GM12878 (cell line): ENCODE results near the gene POMP. TPM values are rescaled to one million over a fixed set of nuclear protein-coding genes. Genes with fewer than 3 reads are reported as not detected.

Experiments
- ATAC-seq: fragments of 200-7000 bp; cut with Tn5 transposase; 3 replicates; pipeline ENCODE4 v1.9.1; 2020; ENCODE audit warnings: mild to moderate bottlenecking, moderate library complexity
- BruUV-seq: library from RNA; stranded (reverse); fragments of 400-500 nt; replicated peaks from 2 replicates; lab custom pipeline; 2021; lab: Mats Ljungman, UMichigan
- CTCF ChIA-PET: fragments of 300-600 bp; sonication (Branson Sonifier 250); formaldehyde crosslinking; extraction: SDS; loops from one replicate; lab custom pipeline; 2021; ENCODE audit warnings: inconsistent platforms; lab: Yijun Ruan, JAX
- POLR2A ChIA-PET: fragments of 350-600 bp; formaldehyde crosslinking; extraction: SDS; loops from one replicate; lab custom pipeline; 2021; ENCODE audit warnings: inconsistent platforms; lab: Charles Lee
- RAD21 ChIA-PET: fragments of 300-600 bp; sonication (Branson Sonifier 250); formaldehyde crosslinking; loops from one replicate; lab custom pipeline; 2023; ENCODE audit warnings: antibody characterized with exemption; ENCODE audit not compliant: unreplicated experiment; lab: Charles Lee
- SMC1A ChIA-PET: fragments of 300-600 bp; sonication (Branson Sonifier 250); formaldehyde crosslinking; loops from one replicate; lab custom pipeline; 2023; ENCODE audit not compliant: unreplicated experiment, uncharacterized antibody; lab: Charles Lee
- DNase-seq: peaks from one replicate; pipeline ENCODE4 v3.0.0-alpha.2; 2011; ENCODE audit warnings: low read depth, low spot score
- FAIRE-seq: peaks from 3 replicates; lab custom pipeline; 2011; peaks lifted over from hg19 to GRCh38; lab: Jason Lieb, UNC
- H2AFZ ChIP-seq: 2 replicates; pipeline ENCODE4 v1.6.0; 2011; ENCODE audit warnings: low read depth, low read length, control low read depth; ENCODE audit not compliant: control insufficient read depth
- H3K27ac ChIP-seq: 2 replicates; pipeline ENCODE4 v1.5.1; 2011; ENCODE audit warnings: control low read depth; ENCODE audit not compliant: control insufficient read depth, insufficient read depth
- H3K27me3 ChIP-seq, 2 experiments: replicated peaks in 1 of 2; 2 replicates each; pipeline versions ENCODE4 v1.6.0 to v1.6.1; 2011; ENCODE audit warnings: low read length in 1 of 2; ENCODE audit not compliant: control insufficient read depth in 2 of 2, insufficient read depth in 2 of 2
- H3K36me3 ChIP-seq, 2 experiments: 2 replicates each; pipeline ENCODE4 v1.5.1; 2011; ENCODE audit warnings: low read length in 1 of 2; ENCODE audit not compliant: control insufficient read depth in 2 of 2, insufficient read depth in 2 of 2
- H3K4me1 ChIP-seq: 2 replicates; pipeline ENCODE4 v1.6.1; 2011; ENCODE audit warnings: mild to moderate bottlenecking, low read length, moderate library complexity, mixed read lengths; ENCODE audit not compliant: control insufficient read depth, insufficient read depth
- H3K4me2 ChIP-seq: 2 replicates; pipeline ENCODE4 v1.6.0; 2011; ENCODE audit warnings: control low read depth; ENCODE audit not compliant: control insufficient read depth, insufficient read depth
- H3K4me3 ChIP-seq: fragments of 200-600 bp; sonication (generic); 2 replicates; pipeline ENCODE4 v1.5.1; 2016
- H3K79me2 ChIP-seq: 2 replicates; pipeline ENCODE4 v1.6.0; 2011; ENCODE audit warnings: low read length; ENCODE audit not compliant: control insufficient read depth, insufficient read depth
- H3K9ac ChIP-seq: 2 replicates; pipeline ENCODE4 v1.8.0; 2011; ENCODE audit warnings: low read length, control low read depth, mixed read lengths; ENCODE audit not compliant: control insufficient read depth, insufficient read depth
- H3K9me3 ChIP-seq: replicated peaks from 3 replicates; pipeline ENCODE4 v1.5.1; 2011; ENCODE audit warnings: mild to moderate bottlenecking, low read length; ENCODE audit not compliant: control insufficient read depth, insufficient read depth
- H4K20me1 ChIP-seq: 2 replicates; pipeline ENCODE4 v1.6.0; 2011; ENCODE audit not compliant: control insufficient read depth, insufficient read depth
- BHLHE40 ChIP-seq, 2 experiments: fragments of 450-650 bp in 1 of 2; IDR thresholded peaks; 2 replicates each; pipeline ENCODE4 v1.6.1; 2011 to 2017; ENCODE audit warnings: low read depth in 2 of 2, borderline replicate concordance in 1 of 2, improper control_type of control experiment in 1 of 2, low read length in 1 of 2, mild to moderate bottlenecking in 1 of 2
- BMI1 ChIP-seq: fragments of 450-650 bp; IDR thresholded peaks from 2 replicates; pipeline ENCODE4 v1.6.1; 2016; ENCODE audit warnings: mild to moderate bottlenecking, moderate library complexity, borderline replicate concordance
- EED ChIP-seq: sonication (generic); IDR thresholded peaks from 2 replicates; pipeline ENCODE4 v1.6.1; 2016; ENCODE audit warnings: antibody characterized with exemption, low read depth
- GATAD2B ChIP-seq: fragments of 450-650 bp; conservative IDR thresholded peaks from 2 replicates; pipeline ENCODE4 v1.6.1; 2017; ENCODE audit warnings: low read depth, mild to moderate bottlenecking, moderate library complexity
- HDAC2 ChIP-seq: fragments of 200-600 bp; sonication (generic); IDR thresholded peaks from 2 replicates; pipeline ENCODE4 v1.6.1; 2017
- NR2F1 ChIP-seq: fragments of 450-650 bp; conservative IDR thresholded peaks from 2 replicates; pipeline ENCODE4 v1.6.1; 2017; ENCODE audit warnings: mild to moderate bottlenecking
- POLR2AphosphoS5 ChIP-seq: IDR thresholded peaks from 2 replicates; pipeline ENCODE4 v1.6.1; 2011; ENCODE audit warnings: mild to moderate bottlenecking, low read length, inconsistent platforms
- SMARCA5 ChIP-seq: fragments of 450-650 bp; IDR thresholded peaks from 2 replicates; pipeline ENCODE4 v1.6.1; 2017; ENCODE audit warnings: mild to moderate bottlenecking
- SUZ12 ChIP-seq: fragments of 200-600 bp; sonication (generic); IDR thresholded peaks from one replicate; pipeline ENCODE4 v1.6.1; 2018; ENCODE audit warnings: antibody characterized with exemption, mild to moderate bottlenecking; ENCODE audit not compliant: unreplicated experiment
- WGBS: methylation state at CpG from one replicate; pipeline ENCODE4 v1.1.6; 2016; ENCODE audit warnings: low lambda C conversion rate; ENCODE audit not compliant: insufficient replicate concordance, insufficient coverage; ENCODE audit errors: missing lambda C conversion rate; 5-methylcytosine and 5-hydroxymethylcytosine counted together
- in situ Hi-C: fragments of 300-500 bp; cut with MboI; formaldehyde crosslinking; loops from 9 replicates; pipeline ENCODE4 v1.14.3; 2018; ENCODE audit warnings: mixed read lengths
- intact Hi-C: fragments of 100-400 bp; cut with micrococcal nuclease; formaldehyde crosslinking; loops from one replicate; pipeline ENCODE4 v1.14.2; 2022; ENCODE audit not compliant: unreplicated experiment
- polyA plus RNA-seq, 11 experiments: library from polyadenylated mRNA; depleted of rRNA in 4 of 11; unstranded in 6 of 11; stranded (reverse) in 5 of 11; fragments of >200 nt; fragmentation: Nextera tagmentation in 4 of 11; fragmentation: Illumina TruSeq in 1 of 11; extraction: Ambion mirVana in 4 of 11; extraction: Trizol in 1 of 11; gene quantifications; 1 replicate in 1 of 11; 2 replicates in 10 of 11; pipeline versions ENCODE4 v1.2.1 to v1.2.3, GENCODE V29; 2011 to 2016; ENCODE audit warnings: inconsistent platforms in 2 of 11, missing spikeins in 2 of 11, low read depth in 1 of 11
- total RNA-seq, 4 experiments: library from RNA; depleted of rRNA in 3 of 4; stranded (reverse); fragments of >200 nt in 3 of 4; fragmentation: Illumina TruSeq in 1 of 4; extraction: Trizol in 1 of 4; gene quantifications; 2 replicates each; pipeline versions ENCODE4 v1.2.1 to v1.2.3, GENCODE V29; 2013 to 2021
- TF ChIP-seq, protein P1 (sequence below): fragments of 450-650 bp; IDR thresholded peaks from 2 replicates; pipeline ENCODE4 v1.6.1; 2017; ENCODE audit warnings: mild to moderate bottlenecking, moderate library complexity
- TF ChIP-seq, protein P2 (sequence below): fragments of 450-650 bp; IDR thresholded peaks from 2 replicates; pipeline ENCODE4 v1.6.1; 2017; ENCODE audit warnings: mild to moderate bottlenecking, moderate library complexity

POMP gene
- total and polyA plus RNA-seq, 10 of the 15 experiments (the other 5 are each of a cell fraction or from before 2014, with no cell fraction given) = 90.4 to 668 (median 144) TPM

DNA sequence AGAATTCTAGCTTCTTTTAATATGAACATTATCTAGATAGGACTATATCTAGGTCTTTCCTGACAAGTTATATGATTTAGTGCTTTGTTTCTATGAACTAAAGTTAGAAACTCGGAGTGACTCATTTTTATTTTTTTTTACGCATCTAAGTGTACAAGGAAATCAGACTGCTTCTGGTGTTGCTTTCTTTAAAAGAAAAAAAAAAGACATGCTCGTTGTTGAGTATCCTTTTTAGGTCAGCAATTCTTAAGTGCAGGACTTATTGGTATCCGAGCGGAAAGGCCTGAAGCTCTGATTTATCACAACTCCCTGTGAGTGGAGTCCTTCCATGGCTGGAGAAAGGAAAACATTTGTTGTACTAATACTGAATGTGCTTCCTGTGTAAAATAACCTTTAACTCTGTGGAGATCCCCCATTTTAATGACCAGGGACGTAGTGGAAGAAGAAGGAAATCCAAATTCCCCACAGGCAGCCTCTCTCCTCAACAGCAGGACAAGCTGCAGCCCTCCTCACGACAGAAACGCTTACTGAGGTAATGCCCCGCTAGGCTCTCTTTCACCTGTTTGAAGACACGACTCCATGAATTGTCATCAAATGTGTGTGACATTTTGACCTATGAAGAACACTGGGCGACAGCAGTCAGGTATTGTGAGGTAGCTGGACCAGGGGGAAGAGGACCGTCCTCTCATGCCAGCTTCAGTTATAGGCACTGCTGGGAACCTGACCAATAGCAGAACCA lies 17.9 kb upstream of the POMP start:
- DNase-seq = no peak
- no peak for FAIRE-seq
- H3K79me2 ChIP-seq = no peaks in the 10 kb centered on the region
- intact Hi-C loops = loop anchor here (1.0 kb wide), 1 partner anchor 17 kb away; no protein-coding TSS in a partner anchor
- POLR2A ChIA-PET = interaction anchor here (0.7 to 6.7 kb wide), 5 partner anchors 9 to 523 kb away, joined by 3 to 84 read pairs (median 5); partner anchors contain the start of gene POMP
- RAD21 ChIA-PET = interaction anchor here (0.9 to 7.3 kb wide), 5 partner anchors 16 to 239 kb away, joined by 3 to 196 read pairs (median 3); partner anchors contain the start of gene POMP
- peak overlapping the region; percentile 75 for H2AFZ ChIP-seq
- H3K9me3 ChIP-seq = no peaks in the 10 kb centered on the region
- WGBS = 2% methylated on average over 12 of the region's 12 CpGs
- H3K27me3 ChIP-seq = no peaks in the 10 kb centered on the region
- peak overlapping the region; percentile 86 for H3K4me2 ChIP-seq
- no peaks in the 10 kb centered on the region for H4K20me1 ChIP-seq
- in situ Hi-C loops = no loop called here
- no peaks in the 10 kb centered on the region for H3K36me3 ChIP-seq
- SMC1A ChIA-PET = interaction anchor here (0.8 to 10.5 kb wide), 17 partner anchors 8 to 609 kb away, joined by 3 to 270 read pairs (median 3); partner anchors contain the start of gene POMP
- H3K27ac ChIP-seq = peak overlapping the region; percentile 73
- peaks cover 30% of the 10 kb centered on the region for H3K4me1 ChIP-seq
- no peak for ATAC-seq
- H3K9ac ChIP-seq = peak overlapping the region; percentile 40; the same call in 1 of the 2 replicates
- peak; percentile 89 for TF ChIP-seq NR2F1
- TF ChIP-seq BHLHE40 (IDR thresholded peaks at IDR 0.05; ENCODE audit: borderline replicate concordance in 1 of 2, low read depth in 2 of 2, low read length in 1 of 2) = 0 out of 4 replicates have a peak, but pooled peaks of 1 of the 2 experiments have one; percentile 26
- peak; percentile 28; the same call in 1 of the 2 replicates for TF ChIP-seq EED
- TF ChIP-seq, protein P1, sequence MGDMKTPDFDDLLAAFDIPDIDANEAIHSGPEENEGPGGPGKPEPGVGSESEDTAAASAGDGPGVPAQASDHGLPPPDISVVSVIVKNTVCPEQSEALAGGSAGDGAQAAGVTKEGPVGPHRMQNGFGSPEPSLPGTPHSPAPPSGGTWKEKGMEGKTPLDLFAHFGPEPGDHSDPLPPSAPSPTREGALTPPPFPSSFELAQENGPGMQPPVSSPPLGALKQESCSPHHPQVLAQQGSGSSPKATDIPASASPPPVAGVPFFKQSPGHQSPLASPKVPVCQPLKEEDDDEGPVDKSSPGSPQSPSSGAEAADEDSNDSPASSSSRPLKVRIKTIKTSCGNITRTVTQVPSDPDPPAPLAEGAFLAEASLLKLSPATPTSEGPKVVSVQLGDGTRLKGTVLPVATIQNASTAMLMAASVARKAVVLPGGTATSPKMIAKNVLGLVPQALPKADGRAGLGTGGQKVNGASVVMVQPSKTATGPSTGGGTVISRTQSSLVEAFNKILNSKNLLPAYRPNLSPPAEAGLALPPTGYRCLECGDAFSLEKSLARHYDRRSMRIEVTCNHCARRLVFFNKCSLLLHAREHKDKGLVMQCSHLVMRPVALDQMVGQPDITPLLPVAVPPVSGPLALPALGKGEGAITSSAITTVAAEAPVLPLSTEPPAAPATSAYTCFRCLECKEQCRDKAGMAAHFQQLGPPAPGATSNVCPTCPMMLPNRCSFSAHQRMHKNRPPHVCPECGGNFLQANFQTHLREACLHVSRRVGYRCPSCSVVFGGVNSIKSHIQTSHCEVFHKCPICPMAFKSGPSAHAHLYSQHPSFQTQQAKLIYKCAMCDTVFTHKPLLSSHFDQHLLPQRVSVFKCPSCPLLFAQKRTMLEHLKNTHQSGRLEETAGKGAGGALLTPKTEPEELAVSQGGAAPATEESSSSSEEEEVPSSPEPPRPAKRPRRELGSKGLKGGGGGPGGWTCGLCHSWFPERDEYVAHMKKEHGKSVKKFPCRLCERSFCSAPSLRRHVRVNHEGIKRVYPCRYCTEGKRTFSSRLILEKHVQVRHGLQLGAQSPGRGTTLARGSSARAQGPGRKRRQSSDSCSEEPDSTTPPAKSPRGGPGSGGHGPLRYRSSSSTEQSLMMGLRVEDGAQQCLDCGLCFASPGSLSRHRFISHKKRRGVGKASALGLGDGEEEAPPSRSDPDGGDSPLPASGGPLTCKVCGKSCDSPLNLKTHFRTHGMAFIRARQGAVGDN = peak; percentile 54; the same call in 1 of the 2 replicates
- no peak for TF ChIP-seq BMI1
- 0 out of 2 replicates have a peak, but pooled peaks have one; percentile 12 for TF ChIP-seq HDAC2
- peak; percentile 59; the same call in 1 of the 2 replicates for TF ChIP-seq GATAD2B
- TF ChIP-seq POLR2AphosphoS5 = 0 out of 2 replicates have a peak, but pooled peaks have one; percentile 50
- TF ChIP-seq, protein P2, sequence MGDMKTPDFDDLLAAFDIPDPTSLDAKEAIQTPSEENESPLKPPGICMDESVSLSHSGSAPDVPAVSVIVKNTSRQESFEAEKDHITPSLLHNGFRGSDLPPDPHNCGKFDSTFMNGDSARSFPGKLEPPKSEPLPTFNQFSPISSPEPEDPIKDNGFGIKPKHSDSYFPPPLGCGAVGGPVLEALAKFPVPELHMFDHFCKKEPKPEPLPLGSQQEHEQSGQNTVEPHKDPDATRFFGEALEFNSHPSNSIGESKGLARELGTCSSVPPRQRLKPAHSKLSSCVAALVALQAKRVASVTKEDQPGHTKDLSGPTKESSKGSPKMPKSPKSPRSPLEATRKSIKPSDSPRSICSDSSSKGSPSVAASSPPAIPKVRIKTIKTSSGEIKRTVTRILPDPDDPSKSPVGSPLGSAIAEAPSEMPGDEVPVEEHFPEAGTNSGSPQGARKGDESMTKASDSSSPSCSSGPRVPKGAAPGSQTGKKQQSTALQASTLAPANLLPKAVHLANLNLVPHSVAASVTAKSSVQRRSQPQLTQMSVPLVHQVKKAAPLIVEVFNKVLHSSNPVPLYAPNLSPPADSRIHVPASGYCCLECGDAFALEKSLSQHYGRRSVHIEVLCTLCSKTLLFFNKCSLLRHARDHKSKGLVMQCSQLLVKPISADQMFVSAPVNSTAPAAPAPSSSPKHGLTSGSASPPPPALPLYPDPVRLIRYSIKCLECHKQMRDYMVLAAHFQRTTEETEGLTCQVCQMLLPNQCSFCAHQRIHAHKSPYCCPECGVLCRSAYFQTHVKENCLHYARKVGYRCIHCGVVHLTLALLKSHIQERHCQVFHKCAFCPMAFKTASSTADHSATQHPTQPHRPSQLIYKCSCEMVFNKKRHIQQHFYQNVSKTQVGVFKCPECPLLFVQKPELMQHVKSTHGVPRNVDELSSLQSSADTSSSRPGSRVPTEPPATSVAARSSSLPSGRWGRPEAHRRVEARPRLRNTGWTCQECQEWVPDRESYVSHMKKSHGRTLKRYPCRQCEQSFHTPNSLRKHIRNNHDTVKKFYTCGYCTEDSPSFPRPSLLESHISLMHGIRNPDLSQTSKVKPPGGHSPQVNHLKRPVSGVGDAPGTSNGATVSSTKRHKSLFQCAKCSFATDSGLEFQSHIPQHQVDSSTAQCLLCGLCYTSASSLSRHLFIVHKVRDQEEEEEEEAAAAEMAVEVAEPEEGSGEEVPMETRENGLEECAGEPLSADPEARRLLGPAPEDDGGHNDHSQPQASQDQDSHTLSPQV = 0 out of 2 replicates have a peak, but pooled peaks have one; percentile 46
- no peak for TF ChIP-seq SUZ12
- peak; percentile 18; the same call in 1 of the 2 replicates for TF ChIP-seq SMARCA5
- peak overlapping the region; percentile 16; the same call in 1 of the 2 replicates for H3K4me3 ChIP-seq
- CTCF ChIA-PET = interaction anchor here (0.8 to 8.6 kb wide), 8 partner anchors 15 to 317 kb away, joined by 3 to 139 read pairs (median 4); partner anchors contain the start of genes POMP and SLC46A3
- no TSS peak for BruUV-seq
